GM12878 (cell line): ENCODE measurements around the gene TMEM44. TPM values are rescaled to one million over a fixed set of nuclear protein-coding genes. Genes with fewer than 3 reads are reported as not detected.
A peak's percentile ranks its signal among the peaks of the same experiment; 100 is the strongest.

ENCODE experiments used
- ATAC-seq: fragments of 200-7000 bp; cut with Tn5 transposase; 3 replicates; pipeline ENCODE4 v1.9.1; 2020; ENCODE audit warnings: mild to moderate bottlenecking, moderate library complexity
- BruUV-seq: library from RNA; stranded (reverse); fragments of 400-500 nt; replicated peaks from 2 replicates; lab custom pipeline; 2021; lab: Mats Ljungman, UMichigan
- CTCF ChIA-PET: fragments of 300-600 bp; sonication (Branson Sonifier 250); formaldehyde crosslinking; extraction: SDS; loops from one replicate; lab custom pipeline; 2021; ENCODE audit warnings: inconsistent platforms; lab: Yijun Ruan, JAX
- POLR2A ChIA-PET: fragments of 350-600 bp; formaldehyde crosslinking; extraction: SDS; loops from one replicate; lab custom pipeline; 2021; ENCODE audit warnings: inconsistent platforms; lab: Charles Lee
- RAD21 ChIA-PET: fragments of 300-600 bp; sonication (Branson Sonifier 250); formaldehyde crosslinking; loops from one replicate; lab custom pipeline; 2023; ENCODE audit warnings: antibody characterized with exemption; ENCODE audit not compliant: unreplicated experiment; lab: Charles Lee
- SMC1A ChIA-PET: fragments of 300-600 bp; sonication (Branson Sonifier 250); formaldehyde crosslinking; loops from one replicate; lab custom pipeline; 2023; ENCODE audit not compliant: unreplicated experiment, uncharacterized antibody; lab: Charles Lee
- DNase-seq: peaks from one replicate; pipeline ENCODE4 v3.0.0-alpha.2; 2011; ENCODE audit warnings: low read depth, low spot score
- FAIRE-seq: peaks from 3 replicates; lab custom pipeline; 2011; peaks lifted over from hg19 to GRCh38; lab: Jason Lieb, UNC
- H2AFZ ChIP-seq: 2 replicates; pipeline ENCODE4 v1.6.0; 2011; ENCODE audit warnings: low read depth, low read length, control low read depth; ENCODE audit not compliant: control insufficient read depth
- H3K27ac ChIP-seq: 2 replicates; pipeline ENCODE4 v1.5.1; 2011; ENCODE audit warnings: control low read depth; ENCODE audit not compliant: control insufficient read depth, insufficient read depth
- H3K27me3 ChIP-seq, 2 experiments: replicated peaks in 1 of 2; 2 replicates each; pipeline versions ENCODE4 v1.6.0 to v1.6.1; 2011; ENCODE audit warnings: low read length in 1 of 2; ENCODE audit not compliant: control insufficient read depth in 2 of 2, insufficient read depth in 2 of 2
- H3K36me3 ChIP-seq, 2 experiments: 2 replicates each; pipeline ENCODE4 v1.5.1; 2011; ENCODE audit warnings: low read length in 1 of 2; ENCODE audit not compliant: control insufficient read depth in 2 of 2, insufficient read depth in 2 of 2
- H3K4me1 ChIP-seq: 2 replicates; pipeline ENCODE4 v1.6.1; 2011; ENCODE audit warnings: mild to moderate bottlenecking, low read length, moderate library complexity, mixed read lengths; ENCODE audit not compliant: control insufficient read depth, insufficient read depth
- H3K4me2 ChIP-seq: 2 replicates; pipeline ENCODE4 v1.6.0; 2011; ENCODE audit warnings: control low read depth; ENCODE audit not compliant: control insufficient read depth, insufficient read depth
- H3K4me3 ChIP-seq: fragments of 200-600 bp; sonication (generic); 2 replicates; pipeline ENCODE4 v1.5.1; 2016
- H3K79me2 ChIP-seq: 2 replicates; pipeline ENCODE4 v1.6.0; 2011; ENCODE audit warnings: low read length; ENCODE audit not compliant: control insufficient read depth, insufficient read depth
- H3K9ac ChIP-seq: 2 replicates; pipeline ENCODE4 v1.8.0; 2011; ENCODE audit warnings: low read length, control low read depth, mixed read lengths; ENCODE audit not compliant: control insufficient read depth, insufficient read depth
- H3K9me3 ChIP-seq: replicated peaks from 3 replicates; pipeline ENCODE4 v1.5.1; 2011; ENCODE audit warnings: mild to moderate bottlenecking, low read length; ENCODE audit not compliant: control insufficient read depth, insufficient read depth
- H4K20me1 ChIP-seq: 2 replicates; pipeline ENCODE4 v1.6.0; 2011; ENCODE audit not compliant: control insufficient read depth, insufficient read depth
- NFIC ChIP-seq: IDR thresholded peaks from 2 replicates; pipeline ENCODE4 v1.6.1; 2012; ENCODE audit warnings: low read depth, mild to moderate bottlenecking, inconsistent platforms, low read length, moderate library complexity
- RAD21 ChIP-seq: IDR thresholded peaks from 2 replicates; pipeline ENCODE4 v1.6.1; 2011; ENCODE audit warnings: mild to moderate bottlenecking, low read depth, low read length, moderate library complexity; ENCODE audit not compliant: insufficient read depth
- SREBF1 ChIP-seq: IDR thresholded peaks from 2 replicates; pipeline ENCODE4 v1.6.1; 2012; ENCODE audit warnings: mild to moderate bottlenecking, low read length
- WGBS: methylation state at CpG from one replicate; pipeline ENCODE4 v1.1.6; 2016; ENCODE audit warnings: low lambda C conversion rate; ENCODE audit not compliant: insufficient replicate concordance, insufficient coverage; ENCODE audit errors: missing lambda C conversion rate; 5-methylcytosine and 5-hydroxymethylcytosine counted together
- in situ Hi-C: fragments of 300-500 bp; cut with MboI; formaldehyde crosslinking; loops from 9 replicates; pipeline ENCODE4 v1.14.3; 2018; ENCODE audit warnings: mixed read lengths
- intact Hi-C: fragments of 100-400 bp; cut with micrococcal nuclease; formaldehyde crosslinking; loops from one replicate; pipeline ENCODE4 v1.14.2; 2022; ENCODE audit not compliant: unreplicated experiment
- polyA plus RNA-seq, 11 experiments: library from polyadenylated mRNA; depleted of rRNA in 4 of 11; unstranded in 6 of 11; stranded (reverse) in 5 of 11; fragments of >200 nt; fragmentation: Nextera tagmentation in 4 of 11; fragmentation: Illumina TruSeq in 1 of 11; extraction: Ambion mirVana in 4 of 11; extraction: Trizol in 1 of 11; gene quantifications; 1 replicate in 1 of 11; 2 replicates in 10 of 11; pipeline versions ENCODE4 v1.2.1 to v1.2.3, GENCODE V29; 2011 to 2016; ENCODE audit warnings: inconsistent platforms in 2 of 11, missing spikeins in 2 of 11, low read depth in 1 of 11
- total RNA-seq, 4 experiments: library from RNA; depleted of rRNA in 3 of 4; stranded (reverse); fragments of >200 nt in 3 of 4; fragmentation: Illumina TruSeq in 1 of 4; extraction: Trizol in 1 of 4; gene quantifications; 2 replicates each; pipeline versions ENCODE4 v1.2.1 to v1.2.3, GENCODE V29; 2013 to 2021
- TF ChIP-seq, protein P1 (sequence below): fragments of 450-650 bp; IDR thresholded peaks from 2 replicates; pipeline ENCODE4 v1.6.1; 2014; ENCODE audit warnings: mild to moderate bottlenecking
- TF ChIP-seq, protein P2 (sequence below): fragments of 450-650 bp; IDR thresholded peaks from 2 replicates; pipeline ENCODE4 v1.6.1; 2017; ENCODE audit warnings: mild to moderate bottlenecking, moderate library complexity
- TF ChIP-seq, protein P3 (sequence below): IDR thresholded peaks from 2 replicates; pipeline ENCODE4 v1.6.1; 2012; ENCODE audit warnings: low read length, inconsistent platforms
- TF ChIP-seq, protein P4 (sequence below): fragments of 450-650 bp; IDR thresholded peaks from 2 replicates; pipeline ENCODE4 v1.6.1; 2016; ENCODE audit warnings: mild to moderate bottlenecking

Gene TMEM44
- total and polyA plus RNA-seq, 10 of the 15 experiments (the other 5 are each of a cell fraction or from before 2014, with no cell fraction given), result 0.57 to 8.3 (median 3.6) TPM

DNA sequence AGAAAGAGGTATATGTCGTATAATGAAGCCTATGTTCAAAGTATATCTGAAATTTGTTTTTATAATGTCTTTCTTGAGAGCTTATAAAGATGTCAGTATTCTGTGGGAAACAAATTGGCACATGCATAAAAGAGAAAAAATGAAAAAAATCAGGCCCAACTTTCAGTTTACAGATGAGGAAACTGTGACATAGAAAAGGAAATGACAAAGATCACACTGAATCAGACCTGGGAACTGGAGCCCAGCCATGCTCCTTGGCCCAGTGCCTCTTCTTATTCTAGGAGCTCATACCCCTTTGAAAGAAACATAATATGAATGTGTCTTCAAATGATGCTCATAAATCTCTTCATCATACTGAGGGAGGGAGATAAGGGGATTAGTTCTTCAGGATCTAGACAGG lies 48.4 kb downstream of the TMEM44 start:
- Histone ChIP-seq H3K9ac (peak overlapping the region; percentile 100), H3K4me1 (no peaks in the 10 kb centered on the region), H3K36me3 (0 out of 4 replicates have a peak, but pooled peaks cover 0 to 3% of the 10 kb centered on the region in 2 experiments), H3K9me3 (no peaks in the 10 kb centered on the region), H3K27me3 (no peaks in the 10 kb centered on the region), H3K27ac (no peak overlapping the region), H2AFZ (no peak overlapping the region), H3K4me3 (peak overlapping the region; percentile 77), H3K4me2 (peak overlapping the region; percentile 82), H4K20me1 (no peaks in the 10 kb centered on the region), H3K79me2 (peaks cover 14% of the 10 kb centered on the region)
- 48% methylated on average over 1 of the region's 1 CpG for WGBS
- TF ChIP-seq SREBF1 (no peak), NFIC (0 out of 2 replicates have a peak, but pooled peaks have one; percentile 0), RAD21 (no peak)
- TF ChIP-seq, protein P1, sequence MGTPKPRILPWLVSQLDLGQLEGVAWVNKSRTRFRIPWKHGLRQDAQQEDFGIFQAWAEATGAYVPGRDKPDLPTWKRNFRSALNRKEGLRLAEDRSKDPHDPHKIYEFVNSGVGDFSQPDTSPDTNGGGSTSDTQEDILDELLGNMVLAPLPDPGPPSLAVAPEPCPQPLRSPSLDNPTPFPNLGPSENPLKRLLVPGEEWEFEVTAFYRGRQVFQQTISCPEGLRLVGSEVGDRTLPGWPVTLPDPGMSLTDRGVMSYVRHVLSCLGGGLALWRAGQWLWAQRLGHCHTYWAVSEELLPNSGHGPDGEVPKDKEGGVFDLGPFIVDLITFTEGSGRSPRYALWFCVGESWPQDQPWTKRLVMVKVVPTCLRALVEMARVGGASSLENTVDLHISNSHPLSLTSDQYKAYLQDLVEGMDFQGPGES, result no peak
- TF ChIP-seq, protein P2, sequence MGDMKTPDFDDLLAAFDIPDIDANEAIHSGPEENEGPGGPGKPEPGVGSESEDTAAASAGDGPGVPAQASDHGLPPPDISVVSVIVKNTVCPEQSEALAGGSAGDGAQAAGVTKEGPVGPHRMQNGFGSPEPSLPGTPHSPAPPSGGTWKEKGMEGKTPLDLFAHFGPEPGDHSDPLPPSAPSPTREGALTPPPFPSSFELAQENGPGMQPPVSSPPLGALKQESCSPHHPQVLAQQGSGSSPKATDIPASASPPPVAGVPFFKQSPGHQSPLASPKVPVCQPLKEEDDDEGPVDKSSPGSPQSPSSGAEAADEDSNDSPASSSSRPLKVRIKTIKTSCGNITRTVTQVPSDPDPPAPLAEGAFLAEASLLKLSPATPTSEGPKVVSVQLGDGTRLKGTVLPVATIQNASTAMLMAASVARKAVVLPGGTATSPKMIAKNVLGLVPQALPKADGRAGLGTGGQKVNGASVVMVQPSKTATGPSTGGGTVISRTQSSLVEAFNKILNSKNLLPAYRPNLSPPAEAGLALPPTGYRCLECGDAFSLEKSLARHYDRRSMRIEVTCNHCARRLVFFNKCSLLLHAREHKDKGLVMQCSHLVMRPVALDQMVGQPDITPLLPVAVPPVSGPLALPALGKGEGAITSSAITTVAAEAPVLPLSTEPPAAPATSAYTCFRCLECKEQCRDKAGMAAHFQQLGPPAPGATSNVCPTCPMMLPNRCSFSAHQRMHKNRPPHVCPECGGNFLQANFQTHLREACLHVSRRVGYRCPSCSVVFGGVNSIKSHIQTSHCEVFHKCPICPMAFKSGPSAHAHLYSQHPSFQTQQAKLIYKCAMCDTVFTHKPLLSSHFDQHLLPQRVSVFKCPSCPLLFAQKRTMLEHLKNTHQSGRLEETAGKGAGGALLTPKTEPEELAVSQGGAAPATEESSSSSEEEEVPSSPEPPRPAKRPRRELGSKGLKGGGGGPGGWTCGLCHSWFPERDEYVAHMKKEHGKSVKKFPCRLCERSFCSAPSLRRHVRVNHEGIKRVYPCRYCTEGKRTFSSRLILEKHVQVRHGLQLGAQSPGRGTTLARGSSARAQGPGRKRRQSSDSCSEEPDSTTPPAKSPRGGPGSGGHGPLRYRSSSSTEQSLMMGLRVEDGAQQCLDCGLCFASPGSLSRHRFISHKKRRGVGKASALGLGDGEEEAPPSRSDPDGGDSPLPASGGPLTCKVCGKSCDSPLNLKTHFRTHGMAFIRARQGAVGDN, result no peak
- TF ChIP-seq, protein P3, sequence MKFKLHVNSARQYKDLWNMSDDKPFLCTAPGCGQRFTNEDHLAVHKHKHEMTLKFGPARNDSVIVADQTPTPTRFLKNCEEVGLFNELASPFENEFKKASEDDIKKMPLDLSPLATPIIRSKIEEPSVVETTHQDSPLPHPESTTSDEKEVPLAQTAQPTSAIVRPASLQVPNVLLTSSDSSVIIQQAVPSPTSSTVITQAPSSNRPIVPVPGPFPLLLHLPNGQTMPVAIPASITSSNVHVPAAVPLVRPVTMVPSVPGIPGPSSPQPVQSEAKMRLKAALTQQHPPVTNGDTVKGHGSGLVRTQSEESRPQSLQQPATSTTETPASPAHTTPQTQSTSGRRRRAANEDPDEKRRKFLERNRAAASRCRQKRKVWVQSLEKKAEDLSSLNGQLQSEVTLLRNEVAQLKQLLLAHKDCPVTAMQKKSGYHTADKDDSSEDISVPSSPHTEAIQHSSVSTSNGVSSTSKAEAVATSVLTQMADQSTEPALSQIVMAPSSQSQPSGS, result no peak
- TF ChIP-seq, protein P4, sequence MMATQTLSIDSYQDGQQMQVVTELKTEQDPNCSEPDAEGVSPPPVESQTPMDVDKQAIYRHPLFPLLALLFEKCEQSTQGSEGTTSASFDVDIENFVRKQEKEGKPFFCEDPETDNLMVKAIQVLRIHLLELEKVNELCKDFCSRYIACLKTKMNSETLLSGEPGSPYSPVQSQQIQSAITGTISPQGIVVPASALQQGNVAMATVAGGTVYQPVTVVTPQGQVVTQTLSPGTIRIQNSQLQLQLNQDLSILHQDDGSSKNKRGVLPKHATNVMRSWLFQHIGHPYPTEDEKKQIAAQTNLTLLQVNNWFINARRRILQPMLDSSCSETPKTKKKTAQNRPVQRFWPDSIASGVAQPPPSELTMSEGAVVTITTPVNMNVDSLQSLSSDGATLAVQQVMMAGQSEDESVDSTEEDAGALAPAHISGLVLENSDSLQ, result no peak
- intact Hi-C loops, result no loop called here
- RAD21 ChIA-PET, result interaction anchor here (2.2 kb wide), 1 partner anchor 113 kb away, joined by 13 read pairs; no protein-coding TSS in a partner anchor
- ATAC-seq (no peak), DNase-seq (no peak), FAIRE-seq (no peak)
- CTCF ChIA-PET, result interaction anchor here (0.6 to 1.6 kb wide), 4 partner anchors 9 to 523 kb away, joined by 3 to 10 read pairs (median 6); no protein-coding TSS in a partner anchor
- SMC1A ChIA-PET, result interaction anchor here (0.6 to 3.6 kb wide), 5 partner anchors 8 to 792 kb away, joined by 3 to 15 read pairs (median 4); no protein-coding TSS in a partner anchor
- BruUV-seq, result no TSS peak
- POLR2A ChIA-PET, result interaction anchor here (1.9 kb wide), 1 partner anchor 99 kb away, joined by 5 read pairs; no protein-coding TSS in a partner anchor
- in situ Hi-C loops, result loop anchor here (5.0 kb wide), 1 partner anchor 103 kb away; no protein-coding TSS in a partner anchor
